Upper lobe of left lung (tissue), 6 donors: ENCODE data around the gene MORC2. TPM values are rescaled to one million over a fixed set of nuclear protein-coding genes. Genes with fewer than 3 reads are reported as not detected.

Experiments used
- ATAC-seq, 2 donors: fragments of 200-7000 bp; cut with Tn5 transposase; one replicate each; pipeline ENCODE4 v1.9.1; 2022; ENCODE audit warnings: mild to moderate bottlenecking in 2 of 2, moderate library complexity in 2 of 2; ENCODE audit not compliant: low FRiP score in 2 of 2
- DNase-seq, 2 donors: peaks; one replicate each; pipeline ENCODE4 v3.0.0-alpha.2; 2019 to 2020
- H3K27ac ChIP-seq, 4 donors: fragments of 200-600 bp; sonication (generic); one replicate each; pipeline ENCODE4 v1.5.1; 2016 to 2019
- H3K27me3 ChIP-seq, 4 donors: fragments of 200-600 bp; sonication (generic); one replicate each; pipeline ENCODE4 v1.5.1; 2017 to 2019
- H3K36me3 ChIP-seq, 4 donors: fragments of 200-600 bp; sonication (generic); one replicate each; pipeline ENCODE4 v1.5.1; 2016 to 2019
- H3K4me1 ChIP-seq, 4 donors: fragments of 200-600 bp; sonication (generic); one replicate each; pipeline ENCODE4 v1.5.1; 2018 to 2019
- H3K4me3 ChIP-seq, 4 donors: fragments of 200-600 bp; sonication (generic); one replicate each; pipeline ENCODE4 v1.5.1; 2017 to 2019; ENCODE audit warnings: mild to moderate bottlenecking in 2 of 4, moderate library complexity in 1 of 4
- H3K9me3 ChIP-seq, 4 donors: fragments of 200-600 bp; sonication (generic); one replicate each; pipeline ENCODE4 v1.5.1; 2018 to 2019
- EP300 ChIP-seq, 4 donors: sonication (generic); formaldehyde crosslinking; IDR thresholded peaks; one replicate each; pipeline ENCODE4 v1.5.1; 2017; ENCODE audit warnings: antibody characterized with exemption in 4 of 4, control low read depth in 2 of 4
- POLR2A ChIP-seq, 4 donors: fragments of 450-650 bp; IDR thresholded peaks; one replicate each; pipeline ENCODE4 v1.5.1; 2016 to 2017; ENCODE audit warnings: antibody characterized with exemption in 4 of 4, mild to moderate bottlenecking in 2 of 4
- POLR2AphosphoS5 ChIP-seq, 2 donors: sonication (generic); formaldehyde crosslinking; IDR thresholded peaks; one replicate each; pipeline ENCODE4 v1.5.1; 2017; ENCODE audit warnings: antibody characterized with exemption in 2 of 2
- WGBS, 2 donors: methylation state at CpG; one replicate each; pipeline ENCODE4 v1.1.5; 2017 to 2018; 5-methylcytosine and 5-hydroxymethylcytosine counted together
- total RNA-seq, 6 donors: library from RNA; depleted of rRNA in 4 of 6; stranded (reverse); fragments of >200 nt in 4 of 6; gene quantifications; one replicate each; pipeline versions ENCODE4 v1.1.0 to v1.2.1, GENCODE V29; 2016 to 2021
- TF ChIP-seq, protein P1 (sequence below), 6 experiments: fragments of 450-650 bp in 4 of 6; fragments of 200-600 bp in 2 of 6; sonication (generic) in 2 of 6; IDR thresholded peaks; one replicate each; pipeline ENCODE4 v1.5.1; 2016 to 2019; ENCODE audit warnings: antibody characterized with exemption in 6 of 6
- donor health status: DM: no; HTN: no; CAD: no; lungs with moderate emphysema.
- donor health status: DM: no; HTN: yes; CAD: no; lungs with severe emphysema.

Gene MORC2
- total RNA-seq, 6 donors from 2014 or later, result 13.8 to 54.5 (median 20.6) TPM

DNA sequence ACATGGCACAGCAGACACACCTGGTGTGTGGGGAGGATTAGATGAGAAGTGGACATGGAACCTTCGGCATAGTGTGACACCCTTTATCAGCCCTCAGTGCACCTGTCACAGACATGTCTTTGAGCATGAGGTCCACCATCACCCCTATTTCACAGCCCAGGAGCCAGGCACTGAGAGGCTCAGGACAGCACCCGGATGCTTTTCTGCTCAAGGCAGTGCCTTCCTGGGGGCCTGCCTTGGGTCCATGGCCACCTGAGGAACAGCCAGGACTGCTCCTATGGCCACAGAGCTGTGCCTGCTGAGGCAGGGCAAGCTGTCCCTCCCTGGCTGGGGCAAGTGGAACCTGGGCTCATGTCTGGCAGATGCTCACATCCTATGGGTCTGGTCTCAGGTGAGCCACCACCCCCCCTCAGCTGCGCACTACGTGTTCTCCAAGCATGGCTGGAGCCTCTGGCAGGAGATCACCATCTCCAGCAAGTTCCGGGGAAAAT lies 75.8 kb downstream of the MORC2 start:
- H3K36me3 ChIP-seq, result peaks cover 0 to 5% (median 0%) of the 10 kb centered on the region in 4 donors
- ATAC-seq, result peak in 1 of 2 donors; percentile 18
- DNase-seq, result no peak

DNA sequence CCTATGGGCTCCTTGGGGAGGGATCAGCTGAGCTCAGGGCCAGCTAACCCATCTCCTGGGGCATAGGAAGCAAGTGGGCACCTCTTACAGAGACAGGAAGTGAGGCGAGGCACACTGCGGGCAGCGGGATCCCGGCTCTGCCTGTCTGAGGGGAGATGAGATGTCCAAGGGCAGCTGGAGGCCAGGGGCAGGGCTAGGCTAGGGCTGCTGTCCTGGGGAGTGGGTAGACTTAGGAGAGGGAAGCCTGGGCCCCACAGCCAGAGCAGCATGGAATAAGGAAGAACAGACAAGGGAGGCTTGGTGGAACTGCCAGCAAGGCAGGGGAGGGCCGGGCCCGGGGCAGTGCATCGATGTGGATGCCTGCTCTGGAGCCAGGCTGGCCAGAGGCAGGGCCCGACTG lies 76.3 kb downstream of the MORC2 start:
- no peak overlapping the region for H3K27ac ChIP-seq
- ATAC-seq, result no peak
- 89 to 90% methylated on average over 8 of the region's 8 CpGs for WGBS, 2 donors
- no peak for TF ChIP-seq POLR2AphosphoS5 (IDR thresholded peaks at IDR 0.05)
- TF ChIP-seq, protein P1, sequence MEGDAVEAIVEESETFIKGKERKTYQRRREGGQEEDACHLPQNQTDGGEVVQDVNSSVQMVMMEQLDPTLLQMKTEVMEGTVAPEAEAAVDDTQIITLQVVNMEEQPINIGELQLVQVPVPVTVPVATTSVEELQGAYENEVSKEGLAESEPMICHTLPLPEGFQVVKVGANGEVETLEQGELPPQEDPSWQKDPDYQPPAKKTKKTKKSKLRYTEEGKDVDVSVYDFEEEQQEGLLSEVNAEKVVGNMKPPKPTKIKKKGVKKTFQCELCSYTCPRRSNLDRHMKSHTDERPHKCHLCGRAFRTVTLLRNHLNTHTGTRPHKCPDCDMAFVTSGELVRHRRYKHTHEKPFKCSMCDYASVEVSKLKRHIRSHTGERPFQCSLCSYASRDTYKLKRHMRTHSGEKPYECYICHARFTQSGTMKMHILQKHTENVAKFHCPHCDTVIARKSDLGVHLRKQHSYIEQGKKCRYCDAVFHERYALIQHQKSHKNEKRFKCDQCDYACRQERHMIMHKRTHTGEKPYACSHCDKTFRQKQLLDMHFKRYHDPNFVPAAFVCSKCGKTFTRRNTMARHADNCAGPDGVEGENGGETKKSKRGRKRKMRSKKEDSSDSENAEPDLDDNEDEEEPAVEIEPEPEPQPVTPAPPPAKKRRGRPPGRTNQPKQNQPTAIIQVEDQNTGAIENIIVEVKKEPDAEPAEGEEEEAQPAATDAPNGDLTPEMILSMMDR (IDR thresholded peaks at IDR 0.05), result no peak
- no peak for TF ChIP-seq EP300 (IDR thresholded peaks at IDR 0.05)
- no peak for TF ChIP-seq POLR2A (IDR thresholded peaks at IDR 0.05)
- no peaks in the 10 kb centered on the region for H3K4me1 ChIP-seq
- no peak for DNase-seq
- no peaks in the 10 kb centered on the region for H3K9me3 ChIP-seq
- no peaks in the 10 kb centered on the region for H3K27me3 ChIP-seq
- H3K4me3 ChIP-seq, result no peak overlapping the region
- peaks cover 0 to 5% (median 0%) of the 10 kb centered on the region in 4 donors for H3K36me3 ChIP-seq

More for the DNA sequence above, 75.8 kb downstream of the MORC2 start:
- Histone ChIP-seq H3K27ac (no peak overlapping the region), H3K4me1 (no peaks in the 10 kb centered on the region), H3K4me3 (no peak overlapping the region), H3K27me3 (no peaks in the 10 kb centered on the region), H3K9me3 (no peaks in the 10 kb centered on the region)
- TF ChIP-seq POLR2AphosphoS5 (IDR thresholded peaks at IDR 0.05) (no peak), EP300 (IDR thresholded peaks at IDR 0.05) (no peak), POLR2A (IDR thresholded peaks at IDR 0.05) (no peak)
- TF ChIP-seq, protein P1 (IDR thresholded peaks at IDR 0.05), result no peak
- whole genome bisulfite sequencing, 2 donors, result 96 to 100% methylated on average over 1 to 5 of the region's 5 CpGs

DNA sequence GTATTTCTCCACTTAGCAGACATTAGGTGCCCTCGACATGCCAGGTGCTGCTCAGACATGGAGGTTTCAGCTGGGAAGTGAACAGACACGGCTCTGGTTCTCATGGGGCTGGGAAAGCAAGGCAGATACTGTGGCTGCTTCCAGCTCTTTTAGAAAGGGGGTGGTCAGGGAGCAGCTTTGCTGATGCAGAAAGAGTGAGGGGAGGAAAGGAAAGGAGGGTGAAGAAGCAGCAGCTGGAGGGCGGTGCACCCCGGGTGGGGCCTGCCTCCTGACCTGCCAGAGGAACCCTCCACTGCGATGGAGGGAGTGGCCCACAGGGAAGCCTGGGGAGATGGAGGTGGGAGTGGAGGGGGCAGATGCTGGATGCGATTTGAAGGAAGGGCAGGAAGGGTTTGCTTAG lies 76.8 kb downstream of the MORC2 start:
- no peak for ATAC-seq
- peaks cover 0 to 5% (median 0%) of the 10 kb centered on the region in 4 donors for H3K36me3 ChIP-seq
- H3K4me1 ChIP-seq, result no peaks in the 10 kb centered on the region
- WGBS, 2 donors, result 87 to 97% methylated on average over 6 of the region's 6 CpGs
- DNase-seq, result no peak
- H3K27me3 ChIP-seq, result no peaks in the 10 kb centered on the region
- no peak overlapping the region for H3K4me3 ChIP-seq
- TF ChIP-seq POLR2A (IDR thresholded peaks at IDR 0.05) (no peak), EP300 (IDR thresholded peaks at IDR 0.05) (no peak), POLR2AphosphoS5 (IDR thresholded peaks at IDR 0.05) (no peak)
- TF ChIP-seq, protein P1 (IDR thresholded peaks at IDR 0.05), result no peak
- no peaks in the 10 kb centered on the region for H3K9me3 ChIP-seq
- no peak overlapping the region for H3K27ac ChIP-seq

DNA sequence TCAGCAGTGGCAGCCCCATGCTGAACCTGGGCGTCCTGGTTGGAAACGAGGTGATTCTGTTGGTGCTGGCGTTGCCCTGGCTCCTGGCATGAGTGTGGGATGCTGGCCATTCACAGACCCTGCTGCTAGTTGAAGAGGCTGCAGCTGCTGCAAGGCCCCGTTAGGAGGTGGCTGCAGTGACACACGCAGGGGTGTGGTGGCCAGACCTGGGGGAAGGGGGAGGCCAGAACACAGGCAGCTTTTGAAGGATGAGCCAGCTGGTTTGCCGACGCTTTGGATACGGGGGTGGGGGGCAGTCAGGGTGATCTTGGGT lies 77.2 kb downstream of the MORC2 start:
- H3K27ac ChIP-seq, result no peak overlapping the region
- TF ChIP-seq, protein P1 (IDR thresholded peaks at IDR 0.05), result no peak
- TF ChIP-seq POLR2AphosphoS5 (IDR thresholded peaks at IDR 0.05), result no peak
- WGBS, 2 donors, result 90 to 92% methylated on average over 8 of the region's 8 CpGs

DNA sequence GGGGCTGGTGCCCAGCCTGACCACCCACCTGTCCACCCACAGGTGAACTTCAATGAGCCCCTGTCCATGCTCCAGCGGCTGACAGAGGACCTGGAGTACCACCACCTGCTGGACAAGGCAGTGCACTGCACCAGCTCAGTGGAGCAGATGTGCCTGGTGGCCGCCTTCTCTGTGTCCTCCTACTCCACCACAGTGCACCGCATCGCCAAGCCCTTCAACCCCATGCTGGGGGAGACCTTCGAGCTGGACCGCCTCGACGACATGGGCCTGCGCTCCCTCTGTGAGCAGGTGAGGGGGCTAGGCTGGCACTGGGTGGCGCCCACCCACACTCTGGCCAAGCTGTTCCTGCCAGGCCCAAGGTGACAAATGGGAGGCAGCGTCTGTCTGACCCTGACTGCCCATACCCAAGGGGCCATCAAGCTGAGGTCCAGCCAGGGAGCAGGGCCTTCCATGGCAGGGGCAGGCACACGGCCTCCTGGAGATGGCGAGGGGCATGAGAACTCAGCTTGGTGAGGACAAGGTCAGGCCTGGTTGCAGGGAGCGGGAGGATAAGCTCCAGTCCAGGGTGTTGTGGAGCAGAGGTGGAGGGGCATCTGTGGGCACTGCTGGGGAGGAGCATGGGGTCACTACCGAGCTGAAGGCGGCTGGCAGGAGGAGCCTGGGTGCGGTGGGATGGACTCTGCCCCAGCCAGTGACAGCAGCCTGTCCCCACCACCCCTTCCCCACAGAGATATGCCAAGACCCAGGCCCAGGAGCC lies 77.7 kb downstream of the MORC2 start:
- ATAC-seq (peak; percentile 12 to 60), DNase-seq (no peak)
- Histone ChIP-seq H3K27ac (no peak overlapping the region), H3K36me3 (peaks cover 0 to 5% (median 0%) of the 10 kb centered on the region in 4 donors), H3K27me3 (no peaks in the 10 kb centered on the region), H3K9me3 (no peaks in the 10 kb centered on the region), H3K4me1 (no peaks in the 10 kb centered on the region), H3K4me3 (no peak overlapping the region)
- 82 to 89% methylated on average over 7 to 14 of the region's 17 CpGs for WGBS, 2 donors
- TF ChIP-seq POLR2A (IDR thresholded peaks at IDR 0.05), result no peak
- no peak for TF ChIP-seq POLR2AphosphoS5 (IDR thresholded peaks at IDR 0.05)
- TF ChIP-seq, protein P1 (IDR thresholded peaks at IDR 0.05), result peak; percentile 63 to 82 (median 72)
- TF ChIP-seq EP300 (IDR thresholded peaks at IDR 0.05), result no peak

More for the DNA sequence above, 77.2 kb downstream of the MORC2 start:
- DNase-seq (no peak), ATAC-seq (no peak)
- Histone ChIP-seq H3K27me3 (no peaks in the 10 kb centered on the region), H3K4me3 (no peak overlapping the region), H3K9me3 (no peaks in the 10 kb centered on the region), H3K36me3 (peaks cover 0 to 5% (median 0%) of the 10 kb centered on the region in 4 donors), H3K4me1 (no peaks in the 10 kb centered on the region)
